ENCODE results near the gene EPB42.
A peak's percentile ranks its signal among the peaks of the same experiment; 100 is the strongest.
"Not testable (repeated sequence)": the region's sequence is repeated elsewhere in the genome, so short reads cannot be mapped to it uniquely, and the experiment has no call there.

The EPB42 gene

DNA sequence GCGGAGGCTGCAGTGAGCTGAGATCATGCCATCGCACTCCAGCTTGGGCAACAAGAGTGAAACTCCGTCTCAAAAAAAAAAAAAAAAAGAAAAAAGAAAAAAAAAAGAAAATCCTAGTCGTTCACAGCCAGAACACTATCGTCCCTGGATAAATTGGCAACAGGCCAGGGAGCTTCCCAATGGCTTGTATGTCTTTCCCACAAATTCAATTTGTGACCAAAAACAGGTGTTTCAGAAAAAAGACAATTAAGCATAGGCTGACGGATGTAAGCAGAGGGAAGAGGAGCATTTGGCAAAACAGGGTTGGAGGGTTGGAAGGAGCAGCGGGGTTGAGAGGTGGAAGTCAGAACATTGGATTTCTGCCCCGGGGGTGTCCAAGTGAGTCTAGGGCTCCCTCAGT is 8.5 kb downstream of the EPB42 start:
- DNase-seq = no peak

GRCh38 chr15:43211224-43211735 is 9.5 kb downstream of the EPB42 start:
- DNase-seq = no peak

DNA sequence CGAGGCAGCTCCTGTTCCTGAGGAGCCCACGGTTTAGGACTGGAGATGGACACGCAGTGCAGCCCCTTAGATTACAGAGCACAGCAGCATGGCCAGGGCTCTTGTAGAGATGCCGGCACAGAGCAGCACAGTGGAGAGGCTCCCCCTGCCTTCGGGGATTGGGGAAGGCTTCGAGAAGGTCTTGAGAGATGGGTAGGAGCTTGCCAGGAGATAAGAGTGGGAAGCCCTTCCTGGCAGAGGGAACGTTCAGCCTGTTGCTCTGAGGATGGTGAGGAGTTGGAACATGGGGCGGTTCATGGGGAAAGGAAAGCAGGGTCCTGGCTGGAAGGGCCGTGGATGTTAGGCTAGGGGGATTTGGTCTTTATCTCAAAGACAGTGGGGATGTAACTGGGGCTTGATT is 10.0 kb downstream of the EPB42 start:
- no peak for DNase-seq

GRCh38 chr15:43210172-43210745 is 10.6 kb downstream of the EPB42 start:
- no peak for DNase-seq

DNA sequence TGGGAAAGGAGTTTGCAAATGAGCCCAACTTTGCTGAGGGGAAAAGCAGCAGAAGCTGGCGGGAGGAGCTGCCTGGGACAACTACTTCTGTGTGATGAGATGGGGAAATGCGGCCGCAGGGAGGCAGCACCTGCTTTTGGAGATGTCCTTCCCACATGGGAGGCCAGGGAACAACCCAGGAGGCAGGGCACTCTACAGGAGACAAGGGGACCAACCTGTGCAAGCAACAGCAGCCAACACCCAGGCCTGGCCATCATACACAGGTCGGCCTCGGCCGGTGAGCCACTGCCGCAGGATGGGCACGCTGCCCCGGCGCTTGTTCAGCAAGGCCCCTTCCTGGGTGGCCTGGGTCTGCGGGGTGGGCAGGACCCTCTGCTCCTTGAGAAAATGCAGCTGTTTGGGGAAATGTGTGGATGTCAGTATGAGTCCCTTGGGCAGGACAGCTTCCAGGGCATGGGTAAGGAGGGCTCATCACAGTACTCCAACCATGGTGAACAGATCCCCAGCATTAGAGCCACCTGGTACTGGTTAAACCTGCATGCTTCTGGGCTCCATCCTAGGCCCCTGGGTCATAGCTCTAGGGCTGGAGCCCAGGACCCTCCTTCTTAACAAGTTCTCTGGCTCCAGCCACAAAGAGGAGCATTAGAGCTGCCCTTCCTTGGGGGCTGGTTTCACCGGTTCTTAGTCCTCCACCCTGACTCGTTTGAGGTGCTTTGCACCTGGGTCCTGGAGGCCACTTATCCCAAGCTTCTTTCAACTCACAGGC is 11.6 kb downstream of the EPB42 start:
- no peak for DNase-seq

GRCh38 chr15:43208052-43209002 is 12.5 kb downstream of the EPB42 start:
- no peak for DNase-seq

DNA sequence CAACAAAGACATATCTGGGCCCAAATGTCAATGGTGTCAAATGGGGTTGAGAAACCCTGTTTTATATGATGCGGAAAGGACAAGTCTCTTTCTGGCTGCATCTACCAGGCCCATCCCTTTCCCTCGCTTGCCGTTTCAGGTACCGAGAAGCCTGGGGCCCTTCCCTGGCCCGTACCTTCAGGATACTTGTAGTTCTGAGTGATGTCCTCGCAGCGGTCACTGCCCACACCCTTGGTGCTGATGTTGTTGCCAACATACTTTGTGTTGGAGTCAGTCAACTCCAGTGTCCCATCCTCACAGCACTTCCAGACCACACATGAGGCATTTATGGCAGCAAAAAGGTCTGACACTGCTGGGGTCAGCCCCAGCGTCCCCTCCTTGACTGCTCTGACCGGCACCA is 13.8 kb downstream of the EPB42 start:
- DNase-seq = no peak

GRCh38 chr15:43206054-43206453 is 14.8 kb downstream of the EPB42 start:
- no peak for DNase-seq

GRCh38 chr15:43204016-43204901 is 16.6 kb downstream of the EPB42 start:
- peak in 2 of 14 donors; percentile 4 to 11 for DNase-seq

GRCh38 chr15:43199945-43200488 is 20.8 kb downstream of the EPB42 start:
- DNase-seq = no peak

GRCh38 chr15:43198992-43199391 is 21.8 kb downstream of the EPB42 start:
- DNase-seq = no peak

DNA sequence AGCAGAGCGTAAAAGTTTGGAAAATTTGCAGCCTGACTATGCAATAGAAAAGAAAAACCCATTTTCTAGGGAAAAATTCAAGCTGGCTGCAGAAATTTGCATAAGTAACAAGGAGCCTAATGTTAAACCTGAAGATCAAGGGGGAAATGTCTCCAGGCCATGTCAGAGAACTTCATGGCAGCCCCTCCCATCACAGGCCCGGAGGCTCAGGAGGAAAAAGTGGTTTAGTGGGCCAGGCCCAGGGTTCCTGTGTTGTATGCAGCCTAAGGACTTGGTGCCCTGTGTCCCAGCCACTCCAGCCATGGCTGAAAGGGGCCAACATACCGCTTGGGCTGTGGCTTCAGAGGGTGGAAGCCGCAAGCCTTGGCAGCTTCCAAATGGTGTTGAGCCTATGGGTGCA is 22.3 kb downstream of the EPB42 start:
- not testable (repeated sequence) for DNase-seq

DNA sequence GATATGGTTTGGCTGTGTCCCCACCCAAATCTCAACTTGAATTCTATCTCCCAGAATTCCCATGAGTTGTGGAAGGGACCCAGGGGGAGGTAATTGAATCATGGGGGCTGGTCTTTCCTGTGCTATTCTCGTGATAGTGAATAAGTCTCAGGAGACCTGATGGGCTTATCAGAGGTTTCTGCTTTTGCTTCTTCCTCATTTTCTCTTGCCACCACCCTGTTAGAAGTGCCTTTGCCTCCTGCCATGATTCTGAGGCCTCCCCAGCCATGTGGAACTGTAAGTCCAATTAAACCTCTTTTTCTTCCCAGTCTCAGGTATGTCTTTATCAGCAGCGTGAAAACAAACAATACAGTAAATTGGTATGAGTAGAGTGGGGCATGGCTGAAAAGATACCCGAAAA is 23.0 kb downstream of the EPB42 start:
- not testable (repeated sequence) for DNase-seq

DNA sequence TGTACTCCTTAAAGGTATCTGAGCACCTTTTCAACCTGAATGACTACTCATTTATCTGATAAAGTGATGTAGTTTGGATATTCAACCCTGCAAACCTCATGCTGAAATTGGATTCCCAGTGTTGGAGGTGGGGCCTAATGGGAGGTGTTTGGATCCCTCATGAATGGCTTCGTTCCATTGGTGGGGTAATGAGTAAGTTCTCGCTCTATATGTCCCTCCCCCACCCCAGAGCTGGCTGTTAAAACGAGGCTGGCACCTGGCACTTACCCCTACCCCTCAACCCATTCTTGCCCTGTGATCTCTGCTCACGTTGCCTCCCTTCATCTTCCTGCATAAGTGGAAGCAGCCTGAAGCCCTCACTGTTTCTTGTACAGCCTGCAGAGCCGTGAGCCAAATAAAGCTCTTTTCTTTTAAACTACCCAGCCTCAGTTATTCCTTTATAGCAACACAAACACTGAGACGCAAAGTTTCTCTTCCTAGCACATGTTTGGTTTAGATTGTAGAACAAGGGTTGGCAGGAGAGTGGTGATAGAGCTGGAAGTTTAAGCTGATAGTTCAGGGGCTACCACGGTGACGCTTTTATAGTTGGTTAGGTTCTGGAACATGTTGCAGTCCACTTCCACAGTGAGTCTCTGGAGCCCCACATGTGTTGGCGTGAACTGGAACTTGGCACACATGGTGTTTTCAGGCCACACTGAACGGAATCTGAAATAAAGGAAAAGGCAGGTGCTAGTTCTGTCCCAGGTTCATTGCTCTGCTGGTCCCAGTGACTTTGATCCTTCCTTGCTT is 23.9 kb downstream of the EPB42 start:
- no peak for DNase-seq

GRCh38 chr15:43194795-43195194 is 26.0 kb downstream of the EPB42 start:
- no peak for DNase-seq

- DNase-seq = no peak
Observed at GRCh38 chr15:43193710-43194109, 27.1 kb downstream of the EPB42 start.

GRCh38 chr15:43190178-43190577 is 30.6 kb downstream of the EPB42 start:
- DNase-seq = no peak

DNA sequence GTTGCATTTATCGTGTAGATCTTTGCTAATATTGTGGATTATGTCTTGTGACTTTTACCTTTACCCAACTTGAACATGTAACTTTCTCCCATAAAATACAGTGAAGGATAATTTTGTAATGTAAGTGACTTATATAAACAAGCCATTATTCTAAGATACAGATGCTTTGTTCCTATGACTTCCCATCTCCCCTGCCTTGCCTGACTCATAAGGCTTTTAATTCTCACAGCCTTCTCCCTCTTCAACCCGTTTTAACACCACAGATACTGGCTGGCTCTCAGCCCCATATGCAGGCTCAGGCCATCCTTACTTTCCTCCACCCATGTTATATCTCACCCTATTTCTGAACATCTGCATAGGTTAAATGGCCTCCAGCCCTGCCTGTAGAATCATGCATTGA is 31.5 kb downstream of the EPB42 start:
- DNase-seq = no peak

GRCh38 chr15:43187544-43188155 is 33.2 kb downstream of the EPB42 start:
- peak in 1 of 14 donors; percentile 7 for DNase-seq

DNA sequence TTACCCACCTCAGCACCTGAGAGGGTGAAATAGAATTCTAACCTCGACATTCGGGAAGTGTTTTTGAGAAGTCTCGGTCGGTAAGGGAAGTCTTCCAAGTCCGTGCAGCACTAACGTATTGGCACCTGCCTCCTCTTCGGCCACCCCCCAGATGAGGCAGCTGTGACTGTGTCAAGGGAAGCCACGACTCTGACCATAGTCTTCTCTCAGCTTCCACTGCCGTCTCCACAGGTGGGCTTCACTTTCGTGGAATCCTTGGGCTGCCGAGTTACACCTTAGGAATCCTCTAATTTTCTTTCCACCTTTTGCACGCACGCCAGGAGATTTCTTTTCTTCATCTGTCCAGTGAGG is 34.8 kb downstream of the EPB42 start:
- DNase-seq = peak in 2 of 14 donors; percentile 30 to 49
